NCI-H2196 (cell line): ENCODE results near the gene USH1C.

Experiments
- DNase-seq: peaks from one replicate; lab custom pipeline; 2025; ENCODE audit not compliant: unreplicated experiment; lab: John Stamatoyannopoulos, UW

Gene USH1C

GRCh38 chr11:17443926-17444690, 100.1 kb downstream of the USH1C start:
- DNase-seq, result no peak
